ENCODE measurements around the gene ARCN1.
"Not testable (repeated sequence)": the region's sequence is repeated elsewhere in the genome, so short reads cannot be mapped to it uniquely, and the experiment has no call there.

Gene ARCN1

DNA sequence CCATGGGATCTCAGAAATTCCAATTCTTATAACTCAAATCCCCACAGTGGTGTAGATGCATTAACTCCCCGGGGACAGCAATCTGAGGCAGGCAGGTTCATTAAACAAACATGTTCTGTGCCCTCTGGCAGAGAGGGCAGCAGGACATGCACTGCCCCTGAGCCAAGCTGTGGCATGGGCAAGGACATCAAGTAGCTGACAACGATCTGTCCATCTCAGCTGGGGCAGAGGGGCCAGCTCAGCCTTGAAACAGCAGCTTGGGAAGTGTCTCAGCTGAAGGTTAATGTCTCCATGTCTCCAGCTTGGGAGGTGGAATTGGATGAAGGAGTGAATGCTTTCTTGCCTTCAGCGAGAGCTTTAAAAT is 27.6 kb upstream of the ARCN1 start:
- no peak for DNase-seq

DNA sequence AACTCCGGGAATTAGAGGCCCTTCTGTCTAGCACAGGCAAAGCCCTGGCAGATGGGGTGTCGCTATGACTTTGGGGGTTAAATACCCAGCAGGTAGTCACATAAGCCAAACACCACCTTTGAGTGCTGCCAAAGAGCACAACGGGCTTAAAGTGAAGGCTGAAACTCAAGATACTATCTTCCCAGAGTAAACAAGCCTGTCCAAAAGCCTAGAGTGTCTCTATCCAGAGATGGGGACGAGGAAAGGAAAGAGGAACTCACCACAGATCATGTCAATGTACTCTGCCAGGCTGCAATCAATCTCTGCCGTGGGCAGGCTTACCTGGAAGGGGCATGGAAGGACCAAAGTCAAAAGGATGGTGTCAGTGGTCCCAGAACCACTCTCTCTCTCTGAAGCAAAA is 26.7 kb upstream of the ARCN1 start:
- no peak for DNase-seq

DNA sequence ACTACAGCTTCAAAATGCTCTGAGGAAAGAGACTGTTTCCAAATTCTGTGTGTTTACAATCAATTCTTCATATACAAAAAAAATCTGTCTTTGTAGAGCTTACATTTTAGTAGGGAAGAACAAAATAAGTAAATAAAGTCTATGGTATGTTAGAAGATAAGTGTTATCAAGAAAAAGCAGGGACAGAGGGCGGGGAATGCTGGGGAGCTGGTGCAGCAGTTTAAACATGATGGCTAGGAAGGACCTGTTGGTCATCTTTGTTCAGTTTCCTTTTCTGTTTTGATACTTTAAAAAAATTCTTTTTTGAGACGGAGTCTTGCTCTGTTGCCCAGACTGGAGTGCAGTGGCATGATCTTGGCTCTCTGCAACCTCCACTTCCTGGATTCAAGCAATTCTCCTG is 25.1 kb upstream of the ARCN1 start:
- no peak for DNase-seq

DNA sequence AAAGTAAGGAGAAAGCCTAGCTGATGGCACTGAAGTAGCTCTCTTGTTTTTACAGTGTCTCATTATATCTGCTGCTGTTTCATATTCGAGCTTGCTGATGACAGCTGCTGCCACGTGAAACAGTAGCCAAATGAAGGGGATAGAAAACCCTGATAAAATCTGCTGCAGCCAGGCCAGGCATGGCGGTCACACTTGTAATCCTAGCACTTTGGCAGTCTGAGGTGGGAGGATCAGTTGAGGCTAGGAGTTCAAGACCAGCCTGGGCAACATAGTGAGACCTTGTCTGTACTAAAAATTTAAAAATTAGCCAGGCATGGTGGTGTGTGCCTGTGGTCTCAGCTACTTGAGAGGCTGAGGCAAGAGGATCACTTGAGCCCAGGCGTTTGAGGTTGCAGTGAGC is 19.9 kb upstream of the ARCN1 start:
- no peak for DNase-seq

DNA sequence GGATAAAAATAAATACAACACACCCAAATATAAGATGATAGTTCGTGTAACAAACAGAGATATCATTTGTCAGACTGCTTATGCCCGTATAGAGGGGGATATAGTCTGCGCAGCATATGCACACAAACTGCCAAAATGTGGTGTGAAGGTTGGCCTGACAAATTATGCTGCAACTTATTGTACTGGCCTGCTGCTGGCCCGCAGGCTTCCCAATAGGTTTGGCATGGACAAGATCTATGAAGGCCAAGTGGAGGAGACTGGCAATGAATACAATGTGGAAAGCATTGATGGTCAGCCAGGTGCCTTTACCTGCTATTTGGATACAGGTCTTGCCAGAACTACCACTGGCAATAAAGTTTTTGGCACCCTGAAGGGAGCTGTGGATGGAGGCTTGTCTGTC is 11.4 kb upstream of the ARCN1 start:
- DNase-seq = no peak

DNA sequence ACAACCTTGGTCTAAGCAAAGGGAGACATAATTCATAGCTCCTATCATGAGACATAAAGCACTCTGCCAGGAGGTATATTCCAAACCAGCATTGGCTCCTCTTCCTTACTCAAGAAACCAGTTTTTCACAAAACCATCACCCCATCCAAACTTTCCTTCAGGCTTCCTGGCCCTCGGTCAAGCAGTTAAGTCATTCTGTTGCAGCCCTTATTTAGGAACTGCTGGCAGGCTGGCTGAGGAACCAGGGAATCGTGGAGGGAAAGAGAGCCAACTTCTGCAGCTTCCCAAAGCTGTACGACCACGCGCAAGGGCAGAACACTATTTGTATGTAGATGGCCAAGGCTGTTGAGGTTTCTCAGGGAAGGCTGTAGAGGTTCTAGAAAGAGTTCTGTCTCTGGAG is 7.2 kb upstream of the ARCN1 start:
- no peak for DNase-seq

DNA sequence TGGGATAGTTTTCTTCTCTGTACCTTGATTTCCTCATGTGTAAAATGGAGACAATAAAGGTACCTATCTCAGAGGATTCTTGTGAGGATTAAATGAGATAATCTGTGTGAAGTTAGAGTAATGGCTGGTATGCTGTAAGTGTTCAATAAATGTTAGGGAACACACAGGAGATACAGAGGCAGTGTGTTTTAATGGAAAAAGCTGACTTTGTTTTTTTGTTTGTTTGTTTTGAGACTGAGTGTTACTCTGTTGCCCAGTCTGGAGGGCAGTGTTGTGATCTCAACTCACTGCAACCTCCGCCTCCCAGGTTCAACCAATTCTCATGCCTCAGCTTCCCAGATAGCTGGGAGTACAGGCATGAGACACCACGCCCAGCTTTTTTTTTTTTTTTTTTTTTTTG is 2.5 kb upstream of the ARCN1 start:
- DNase-seq = no peak

DNA sequence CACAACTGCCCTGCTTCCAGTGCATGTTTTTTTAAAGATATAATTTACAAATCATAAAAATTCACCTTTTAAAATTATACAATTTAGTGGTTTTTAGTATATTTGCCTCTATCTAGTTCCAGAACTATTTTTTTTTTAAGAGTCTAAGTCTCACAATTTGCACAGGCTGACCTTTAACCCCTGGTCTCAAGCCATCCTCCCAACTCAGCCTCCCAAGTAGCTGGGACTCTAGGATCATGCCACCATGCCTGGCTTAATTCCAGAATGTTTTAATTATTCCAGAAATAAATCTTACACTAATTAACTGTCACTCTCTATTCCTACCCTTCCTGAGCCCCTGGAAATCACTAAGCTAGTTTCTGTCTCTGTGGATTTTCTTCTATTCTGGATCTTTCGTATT is 1.4 kb upstream of the ARCN1 start:
- no peak for DNase-seq

DNA sequence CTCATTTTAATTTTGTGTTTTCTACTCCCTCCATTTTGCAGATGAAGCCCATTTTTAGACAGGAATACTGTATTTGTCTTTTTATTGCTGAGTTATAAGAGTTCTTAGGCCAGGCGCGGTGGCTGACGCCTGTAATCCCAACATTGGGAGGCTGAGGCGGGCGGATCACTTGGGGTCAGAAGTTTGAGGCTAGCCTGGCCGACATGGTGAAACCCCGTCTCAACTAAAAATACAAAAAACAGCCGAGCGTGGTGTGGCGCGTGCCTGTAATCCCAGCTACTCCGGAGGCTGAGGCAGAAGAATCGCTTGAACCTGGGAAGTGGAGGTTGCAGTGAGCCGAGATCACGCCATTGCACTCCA is 528 bp upstream of the ARCN1 start:
- DNase-seq = peak; percentile 14

DNA sequence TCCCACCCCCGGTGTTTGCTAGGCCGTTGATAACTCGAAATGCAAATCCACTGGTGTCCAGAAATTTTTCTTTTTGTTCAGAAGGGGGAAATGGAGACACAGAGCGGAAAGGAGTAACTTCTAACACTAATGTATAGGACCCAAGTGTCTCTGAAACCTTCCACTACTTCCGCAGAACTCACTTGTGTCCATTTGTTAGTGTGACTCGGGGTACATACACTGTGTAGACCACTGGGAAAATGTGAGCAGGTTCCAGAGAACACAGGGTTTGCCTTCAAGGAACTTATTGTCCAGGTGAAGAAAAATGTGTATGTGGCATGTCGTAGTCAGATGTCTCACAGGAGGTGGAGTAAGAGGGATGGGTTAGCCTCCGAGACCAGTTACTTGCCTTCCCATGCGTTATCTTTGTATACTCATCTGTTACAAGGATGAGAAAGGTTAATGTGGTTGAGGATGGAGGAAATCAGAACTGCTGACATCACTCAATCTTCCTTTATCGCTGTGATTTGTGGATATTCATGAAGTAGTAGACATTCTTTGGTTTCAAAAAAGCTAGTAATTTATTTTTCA is 857 bp downstream of the ARCN1 start:
- DNase-seq = peak; percentile 42

DNA sequence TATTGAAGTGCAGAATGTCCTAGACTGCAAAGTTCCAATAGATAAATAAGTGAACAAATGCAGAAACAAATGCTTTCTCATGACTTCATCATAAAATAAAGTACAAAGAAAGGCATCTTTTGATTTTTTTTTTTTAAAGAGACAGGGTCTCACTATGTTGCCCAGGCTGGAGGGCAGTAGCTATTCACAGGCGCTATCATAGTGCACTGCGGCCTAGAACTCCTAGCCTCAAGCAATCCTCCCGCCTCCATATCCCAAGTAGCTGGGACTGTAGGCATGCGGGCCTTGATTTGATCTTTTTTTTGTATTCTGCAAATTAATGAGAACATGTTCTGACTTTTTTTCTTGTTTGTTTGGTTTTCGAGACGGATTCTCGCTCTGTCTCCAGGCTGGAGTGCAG is 2.4 kb downstream of the ARCN1 start:
- no peak for DNase-seq

DNA sequence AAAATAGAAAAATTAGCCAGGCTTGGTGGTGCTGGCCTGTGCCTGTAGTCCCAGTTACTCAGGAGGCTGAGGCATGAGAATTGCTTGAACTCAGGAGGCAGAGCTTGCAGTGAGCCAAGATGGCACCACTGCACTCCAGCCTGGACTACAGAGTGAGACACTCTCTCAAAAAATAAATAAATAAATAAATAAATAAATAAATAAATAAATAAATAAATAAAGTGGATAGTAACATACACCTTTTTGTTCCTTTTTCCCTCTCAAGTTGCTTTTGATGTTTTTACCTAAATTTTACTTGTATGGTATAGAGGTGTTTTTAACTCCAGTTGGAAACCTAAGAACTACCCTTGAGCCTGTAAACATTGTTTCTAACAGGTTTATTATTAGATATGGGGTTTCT is 5.8 kb downstream of the ARCN1 start:
- DNase-seq = not testable (repeated sequence)

DNA sequence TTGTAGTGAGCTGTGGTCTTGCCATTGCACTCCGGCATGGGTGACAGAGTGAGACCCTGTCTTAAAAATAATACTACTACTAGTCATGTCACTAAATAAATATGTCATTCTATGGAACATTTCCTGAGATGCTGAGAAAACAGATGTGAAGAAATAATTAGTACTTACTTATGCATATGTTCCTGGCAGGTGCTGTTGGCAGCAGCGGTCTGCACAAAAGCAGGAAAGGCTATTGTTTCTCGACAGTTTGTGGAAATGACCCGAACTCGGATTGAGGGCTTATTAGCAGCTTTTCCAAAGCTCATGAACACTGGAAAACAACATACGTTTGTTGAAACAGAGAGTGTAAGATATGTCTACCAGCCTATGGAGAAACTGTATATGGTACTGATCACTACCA is 8.8 kb downstream of the ARCN1 start:
- DNase-seq = no peak

DNA sequence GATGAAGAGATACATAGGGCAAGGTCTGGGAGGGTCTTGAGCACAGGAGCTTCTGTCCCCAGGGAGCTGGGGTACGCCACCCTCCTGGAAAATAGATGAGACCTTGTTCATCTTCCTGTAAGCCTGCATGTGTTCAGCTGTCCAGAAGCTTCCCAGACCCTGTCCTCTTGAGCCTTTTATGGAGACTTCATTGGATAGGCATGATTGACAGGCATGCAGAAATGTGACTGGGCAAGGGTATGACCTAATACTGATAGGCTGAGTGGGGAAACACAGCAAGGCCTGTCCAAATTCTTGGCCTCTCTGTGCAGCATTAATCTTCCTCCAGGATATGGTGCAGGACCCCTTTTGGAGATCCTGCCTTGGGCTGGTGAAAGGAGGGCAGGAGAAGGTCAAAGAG is 15.7 kb downstream of the ARCN1 start:
- DNase-seq = no peak

DNA sequence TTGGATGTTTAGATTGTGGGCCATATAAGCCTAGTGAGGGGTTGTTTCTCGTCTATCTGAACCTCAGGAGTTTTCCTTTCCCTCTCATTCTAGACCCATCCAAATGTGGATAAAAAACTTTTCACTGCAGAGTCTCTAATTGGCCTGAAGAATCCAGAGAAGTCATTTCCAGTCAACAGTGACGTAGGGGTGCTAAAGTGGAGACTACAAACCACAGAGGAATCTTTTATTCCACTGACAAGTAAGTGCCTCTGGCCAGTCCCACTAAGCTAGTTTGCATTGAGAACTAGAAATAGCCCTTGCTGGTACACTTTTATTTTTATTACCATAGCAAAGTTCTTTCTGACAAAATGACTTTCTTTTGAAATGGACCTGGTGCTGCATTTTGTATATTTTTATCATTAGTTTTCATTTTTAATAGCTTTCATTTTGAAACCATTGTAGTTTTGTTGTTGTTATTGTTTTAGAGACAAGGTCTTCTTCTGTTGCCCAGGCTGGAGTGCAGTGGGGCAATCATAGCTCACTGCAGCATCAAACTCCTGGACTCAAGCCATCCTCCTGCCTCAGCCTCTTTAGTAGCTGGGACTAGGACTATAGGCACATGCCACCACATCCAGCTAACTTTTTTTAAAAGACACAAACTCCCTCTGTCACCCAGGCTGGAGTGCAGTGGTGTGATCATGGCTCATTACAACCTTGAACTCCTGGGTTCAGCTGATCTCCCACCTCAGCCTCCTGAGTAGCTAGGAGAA is 20.6 kb downstream of the ARCN1 start:
- no peak for DNase-seq

DNA sequence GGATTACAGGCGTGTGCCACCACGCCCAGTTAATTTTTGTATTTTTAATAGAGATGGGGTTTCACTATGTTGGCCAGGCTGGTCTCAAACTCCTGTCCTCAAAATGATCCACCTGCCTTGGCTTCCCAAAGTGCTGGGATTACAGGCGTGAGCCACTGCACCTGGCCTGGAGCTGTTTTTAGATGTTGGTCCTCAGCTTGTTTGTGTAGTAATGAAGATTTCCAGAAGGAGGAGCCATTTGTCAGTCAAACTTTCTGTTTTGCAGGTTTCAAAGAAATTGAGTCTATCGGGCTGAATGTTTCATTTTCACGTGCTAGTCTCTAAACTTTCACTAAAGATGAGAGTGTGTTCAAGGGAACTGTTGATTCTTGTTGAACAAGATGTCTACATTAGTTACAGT is 22.8 kb downstream of the ARCN1 start:
- peak; percentile 38 for DNase-seq

DNA sequence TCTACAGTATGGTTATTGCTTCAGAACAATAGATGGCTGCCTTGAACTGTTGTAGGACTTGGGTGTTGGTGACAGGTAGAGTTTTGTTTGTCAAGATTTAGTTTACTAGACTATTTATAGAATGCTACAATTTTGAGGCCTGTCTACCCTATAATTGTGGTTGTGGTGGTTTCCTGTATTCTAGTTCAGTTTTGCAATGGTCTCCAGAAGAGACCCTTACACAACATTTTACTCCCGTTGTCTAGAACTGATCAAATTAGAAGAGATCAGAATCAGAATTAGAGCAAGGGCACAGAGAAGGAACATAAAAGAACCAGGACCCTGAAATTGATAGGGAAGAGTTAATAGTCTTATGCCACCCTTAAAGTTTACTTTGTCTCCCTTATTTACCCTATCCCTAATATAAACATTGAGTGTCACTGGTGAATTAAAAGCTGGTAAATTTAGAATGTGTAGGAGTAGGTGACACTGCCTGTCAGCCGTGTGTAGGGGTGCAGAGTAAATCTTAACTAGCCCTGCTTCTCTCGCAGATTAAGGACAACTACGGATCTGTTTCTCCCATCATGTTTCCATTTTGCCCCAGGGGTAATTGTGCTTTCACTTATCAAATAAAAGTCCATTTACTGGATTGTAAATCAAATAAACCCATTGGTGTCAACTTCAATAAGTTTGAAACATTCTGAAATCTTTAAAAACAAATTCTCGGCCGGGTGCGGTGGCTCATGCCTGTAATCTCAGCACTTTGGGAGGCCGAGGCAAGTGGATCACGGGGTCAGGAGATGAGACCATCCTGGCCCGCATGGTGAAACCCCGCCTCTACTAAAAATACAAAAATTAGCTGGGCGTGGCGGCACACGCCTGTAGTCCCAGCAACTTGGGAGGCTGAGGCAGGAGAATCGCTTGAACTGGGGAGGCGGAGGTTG is 24.3 kb downstream of the ARCN1 start:
- DNase-seq = no peak

DNA sequence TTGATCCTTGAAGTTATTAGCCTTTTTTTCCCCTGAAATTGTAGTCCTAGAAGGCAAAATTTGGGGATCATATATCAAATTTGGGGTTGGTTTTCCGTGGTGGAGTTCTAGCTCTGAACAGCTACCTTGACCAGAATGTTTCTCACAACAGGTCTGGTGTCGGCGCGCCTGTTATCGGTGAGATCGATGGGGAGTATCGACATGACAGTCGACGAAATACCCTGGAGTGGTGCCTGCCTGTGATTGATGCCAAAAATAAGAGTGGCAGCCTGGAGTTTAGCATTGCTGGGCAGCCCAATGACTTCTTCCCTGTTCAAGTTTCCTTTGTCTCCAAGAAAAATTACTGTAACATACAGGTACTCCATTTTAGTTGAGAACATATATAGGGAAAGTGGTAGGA is 25.3 kb downstream of the ARCN1 start:
- DNase-seq = no peak

DNA sequence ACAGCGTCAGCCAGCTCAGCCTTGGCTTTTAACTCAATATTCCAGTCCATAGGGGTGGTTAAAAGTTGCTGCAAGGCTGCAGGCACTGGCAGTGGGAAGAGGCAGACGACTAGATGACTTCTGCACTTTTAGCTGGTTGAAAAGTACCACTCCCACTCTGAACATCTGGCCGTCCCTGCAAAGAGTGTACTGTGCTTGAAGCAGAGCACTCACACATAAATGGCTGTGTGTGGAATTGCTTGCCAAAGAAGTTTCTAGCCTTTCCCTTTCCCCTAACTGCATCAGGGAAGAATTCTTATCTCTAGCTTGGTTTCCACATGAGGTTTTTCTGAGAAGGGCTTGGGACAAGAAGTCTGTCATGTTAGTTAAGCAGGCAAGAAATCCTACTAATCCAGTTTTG is 30.1 kb downstream of the ARCN1 start:
- DNase-seq = no peak

DNA sequence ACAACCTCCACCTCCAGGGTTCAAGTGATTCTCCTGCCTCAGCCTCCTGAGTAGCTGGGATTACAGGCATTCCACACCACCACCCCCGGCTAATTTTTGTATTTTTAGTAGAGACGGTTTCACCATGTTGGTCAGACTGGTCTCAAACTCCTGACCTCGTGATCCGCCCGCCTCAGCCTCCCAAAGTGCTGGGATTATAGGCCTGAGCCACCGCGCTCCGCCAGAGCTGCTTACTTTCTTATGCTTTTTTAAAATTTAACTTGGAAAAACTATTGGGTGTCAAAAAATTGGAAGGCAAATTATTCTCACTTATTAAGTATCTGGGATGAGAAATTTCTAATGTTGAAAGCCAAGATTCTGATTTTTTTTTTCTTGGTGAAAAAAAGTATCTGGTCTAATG is 31.5 kb downstream of the ARCN1 start:
- DNase-seq = not testable (repeated sequence)

DNA sequence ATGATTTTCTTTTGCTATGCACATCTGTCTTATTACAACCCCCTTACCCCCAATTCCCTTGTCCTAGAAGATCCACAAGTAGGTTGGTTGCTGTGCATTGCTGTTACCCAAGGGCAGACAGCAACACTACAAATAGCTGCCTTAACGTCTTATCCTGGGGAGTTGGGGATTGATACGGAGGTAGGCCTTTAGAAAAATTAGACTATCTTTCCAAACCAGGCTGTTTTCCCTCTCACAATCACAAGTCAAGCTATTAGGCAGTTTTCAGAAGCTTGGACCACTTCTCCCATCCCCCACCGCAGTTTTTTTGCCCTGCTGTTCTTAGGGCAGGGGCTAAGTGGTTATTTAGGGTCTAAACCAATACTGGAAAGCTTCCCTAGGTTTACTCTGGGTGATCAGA is 32.4 kb downstream of the ARCN1 start:
- no peak for DNase-seq

DNA sequence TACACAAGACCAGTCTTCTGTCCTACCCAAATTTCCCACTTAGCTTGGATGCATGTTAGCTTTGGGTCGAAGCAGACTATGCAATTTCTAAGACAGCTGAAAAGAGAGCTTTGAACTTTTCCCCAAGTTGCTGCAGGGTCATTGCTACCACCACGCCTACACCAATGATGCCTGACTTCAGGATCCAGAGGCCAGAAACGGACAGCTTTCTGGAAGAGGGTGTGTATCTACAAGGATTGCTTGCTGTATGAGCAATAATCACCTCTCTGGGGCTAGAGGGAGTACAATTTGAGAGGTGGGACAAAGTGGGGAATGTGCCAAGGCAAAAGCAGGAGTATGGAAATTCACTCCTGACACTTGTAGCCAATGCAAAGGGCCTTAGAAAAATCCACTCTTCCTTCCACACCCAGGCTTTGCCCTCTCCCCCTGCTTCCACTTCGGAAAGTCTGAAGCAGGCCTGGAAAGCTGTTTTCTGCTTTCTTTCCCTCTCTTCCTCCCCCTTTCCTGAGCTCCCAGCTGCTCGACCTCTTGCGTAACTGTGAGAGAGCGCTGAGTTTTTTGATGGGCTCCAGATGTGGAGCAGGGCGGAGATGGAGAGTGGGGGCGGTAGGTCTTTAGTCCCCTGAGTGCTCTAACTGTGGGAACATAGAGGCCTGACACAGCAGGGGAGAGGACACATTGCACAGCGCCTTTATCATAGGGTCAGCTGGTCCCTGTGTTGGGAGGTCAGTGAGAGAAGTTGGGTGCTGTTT is 33.1 kb downstream of the ARCN1 start:
- peak; percentile 92 for DNase-seq

DNA sequence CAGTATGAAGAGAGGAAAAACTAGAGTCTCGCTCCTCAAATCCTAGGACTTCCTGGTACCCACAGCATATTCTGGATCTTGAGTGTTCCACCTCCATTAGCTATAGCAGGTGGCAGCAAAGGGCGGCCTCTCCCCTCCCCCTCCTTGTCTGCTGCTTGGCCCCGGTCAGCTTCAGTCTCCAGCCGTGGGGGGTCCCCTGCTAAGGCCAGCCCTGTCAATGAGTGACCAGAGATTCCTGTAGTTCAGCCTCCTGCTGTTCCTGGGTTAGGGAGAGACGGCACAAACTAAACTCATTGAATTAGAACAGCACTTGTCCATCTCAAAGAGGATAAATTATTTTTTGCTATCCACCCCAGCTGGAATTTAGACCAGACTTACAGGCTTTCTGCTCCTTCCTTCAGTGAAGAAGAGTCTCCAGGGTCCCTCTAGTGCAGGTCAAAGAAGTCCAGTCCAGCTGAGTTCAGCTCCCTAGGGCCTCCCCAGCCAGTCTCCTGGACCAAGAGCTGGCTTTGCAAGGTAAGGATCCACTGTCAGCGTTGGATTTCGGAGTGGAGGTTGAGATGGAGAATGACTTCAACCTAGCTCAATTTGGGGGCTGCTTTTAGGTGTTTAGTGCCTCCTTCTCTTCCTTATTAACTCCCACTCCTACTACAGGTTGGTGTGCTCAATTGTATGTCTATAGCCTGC is 34.1 kb downstream of the ARCN1 start:
- no peak for DNase-seq
